NCI-H460 (cell line): ENCODE results near the gene RMDN2. TPM values are rescaled to one million over a fixed set of nuclear protein-coding genes. Genes with fewer than 3 reads are reported as not detected.

Experiments
- DNase-seq: peaks from one replicate; pipeline ENCODE4 v3.0.0-alpha.2; 2016; ENCODE audit warnings: low read depth; ENCODE audit errors: extremely low read depth
- polyA plus RNA-seq: library from polyadenylated mRNA; depleted of rRNA; stranded (reverse); fragments of >200 nt; gene quantifications from 2 replicates; pipeline ENCODE4 v1.2.3, GENCODE V29; 2014; cell fraction: nucleus; rRNA removed
- total RNA-seq: library from RNA; depleted of rRNA; stranded (reverse); fragments of >200 nt; shearing (Covaris generic); gene quantifications from 2 replicates; pipeline ENCODE4 v1.2.3, GENCODE V29; 2014; rRNA removed

Gene RMDN2
- 3.3 and 6.4 TPM in 2 replicates for total RNA-seq
- polyA plus RNA-seq, result 4.5 and 8.7 TPM in 2 replicates

DNA sequence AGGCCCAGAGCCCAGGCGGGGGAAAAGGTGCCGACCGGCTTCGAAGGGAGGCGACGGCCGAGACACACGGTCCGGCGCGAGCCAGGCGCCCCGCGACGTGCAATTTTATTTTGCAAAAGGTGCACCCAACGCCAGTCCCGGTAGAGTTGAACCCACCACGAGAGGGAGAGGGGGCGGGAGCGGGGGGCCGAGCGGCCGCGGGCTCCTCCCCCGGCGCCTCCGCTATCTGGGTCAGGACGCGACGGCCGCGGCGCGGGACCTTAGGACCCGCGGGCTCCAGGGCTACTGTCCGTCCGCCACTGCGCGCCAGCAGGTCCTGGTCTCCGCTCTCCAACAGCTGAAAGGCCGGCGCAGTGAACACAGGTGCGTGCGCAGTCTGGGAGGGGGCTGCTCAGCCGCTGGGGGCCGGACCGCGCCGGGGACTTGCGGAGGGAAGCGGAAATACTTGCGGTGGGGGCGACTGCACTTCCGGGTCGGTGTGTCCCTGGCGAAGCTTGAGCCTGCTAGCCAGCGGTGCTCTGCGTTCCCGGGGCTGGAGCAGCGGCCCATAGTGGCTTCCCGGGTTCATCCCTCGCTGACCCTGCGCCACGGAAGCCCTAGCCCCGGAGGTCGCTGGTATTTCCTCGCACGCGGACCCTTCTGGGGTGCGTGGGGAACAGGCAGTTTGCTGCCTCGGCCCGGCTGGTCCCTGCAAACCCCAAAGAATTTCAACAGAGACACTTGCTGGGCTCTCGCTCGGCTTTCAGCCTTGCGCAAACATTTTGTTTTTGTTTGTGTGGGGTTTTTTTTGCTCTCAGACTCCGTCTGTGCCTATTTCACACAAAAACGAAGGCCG is at the start of gene RMDN2:
RMDN2 (plus strand) TSS at position 225 of the 835 bp plus-strand sequence. CDS start 3,991 bp downstream, outside the sequence.
- DNase-seq, result peak; percentile 89

DNA sequence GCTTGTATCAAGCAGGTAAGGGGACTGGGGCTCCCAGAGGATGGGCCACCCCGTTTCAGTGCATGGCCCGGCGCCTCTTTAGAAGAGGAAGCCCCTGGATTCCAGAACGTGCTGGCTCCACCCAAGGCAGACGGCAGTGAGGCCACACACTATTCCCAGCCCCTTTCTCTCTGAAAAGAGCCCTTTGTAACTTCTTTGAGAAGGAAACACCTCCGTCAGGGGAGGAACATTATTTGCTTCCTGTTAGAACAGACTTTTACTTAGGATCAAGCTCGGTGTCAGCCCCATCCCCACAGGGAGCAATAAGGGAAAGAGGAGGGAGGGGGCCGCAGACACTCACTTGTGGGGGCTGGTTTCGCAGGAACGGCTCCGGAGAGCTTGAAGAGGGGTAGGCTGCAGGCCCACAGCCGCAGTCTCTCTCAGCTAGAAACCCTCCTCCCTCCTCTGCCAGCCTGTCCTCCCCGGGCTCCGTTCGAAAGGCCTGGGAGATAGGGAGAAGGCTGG is 49.6 kb upstream of the RMDN2 start:
- DNase-seq, result no peak

- DNase-seq, result no peak
Measured at GRCh38 chr2:37876227-37876626, 48.9 kb upstream of the RMDN2 start.

GRCh38 chr2:37877457-37878315 is 47.4 kb upstream of the RMDN2 start:
- peak; percentile 75 for DNase-seq

GRCh38 chr2:37878536-37878935 is 46.6 kb upstream of the RMDN2 start:
- DNase-seq, result no peak

- DNase-seq, result no peak
Measured at GRCh38 chr2:37880551-37880950, 44.5 kb upstream of the RMDN2 start.

GRCh38 chr2:37881397-37881796 is 43.7 kb upstream of the RMDN2 start:
- no peak for DNase-seq

DNA sequence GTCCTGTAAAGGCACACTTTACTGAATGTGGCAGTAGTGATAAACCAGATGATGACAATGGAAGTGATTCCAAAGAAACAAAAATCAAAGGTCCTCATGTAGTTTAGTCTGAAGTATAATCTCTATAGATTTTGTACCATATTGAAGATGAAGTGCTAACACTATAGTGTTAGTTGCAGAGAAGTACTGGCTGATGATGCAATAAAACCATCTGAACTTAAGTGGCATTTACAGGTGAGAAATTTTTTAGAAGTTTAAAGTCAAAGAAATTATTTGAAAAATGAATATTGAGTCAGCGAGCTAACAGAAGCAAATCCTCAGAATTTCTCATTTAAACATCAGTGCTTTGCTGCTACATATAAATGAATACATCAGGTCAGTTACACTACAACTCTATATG is 43.1 kb upstream of the RMDN2 start:
- peak; percentile 33 for DNase-seq

- no peak for DNase-seq
Measured at GRCh38 chr2:37883518-37883917, 41.6 kb upstream of the RMDN2 start.

GRCh38 chr2:37885329-37885993 is 39.6 kb upstream of the RMDN2 start:
- no peak for DNase-seq

DNA sequence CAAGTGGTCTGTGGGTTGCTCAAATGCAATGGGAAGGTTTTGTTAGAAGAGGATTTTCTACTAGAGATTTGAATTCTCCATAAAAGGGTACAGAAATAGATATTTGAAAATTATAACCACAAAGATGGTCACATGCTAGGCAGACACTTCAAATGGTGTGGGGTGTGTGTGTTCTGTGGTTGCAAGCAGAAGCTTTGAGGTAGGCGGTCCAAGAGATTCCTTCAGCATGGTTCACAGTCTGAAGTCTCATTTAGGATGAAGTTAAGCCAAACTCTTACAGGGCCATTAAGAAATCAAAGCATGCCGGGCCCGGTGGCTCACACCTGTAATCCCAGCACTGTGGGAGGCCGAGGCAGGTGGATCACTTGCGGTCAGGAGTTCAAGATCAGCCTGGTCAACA is 38.3 kb upstream of the RMDN2 start:
- no peak for DNase-seq

DNA sequence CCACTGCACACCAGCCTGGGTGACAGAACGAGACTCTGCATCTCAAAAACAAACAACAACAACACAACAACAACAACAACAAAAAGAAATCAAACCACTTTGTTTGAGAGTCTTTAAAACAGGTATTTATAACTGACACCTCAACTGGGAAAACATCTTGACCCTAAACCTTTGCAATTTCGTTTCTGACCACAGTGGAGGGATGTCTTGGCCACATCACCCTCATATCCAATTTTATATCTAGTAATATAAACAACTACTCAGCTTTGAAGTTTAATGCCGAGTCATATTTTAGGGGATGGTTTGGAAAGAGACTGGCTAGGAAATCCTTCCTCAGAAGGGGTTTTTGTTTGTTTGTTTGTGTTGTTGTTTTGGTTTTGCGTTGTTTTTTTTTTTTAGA is 37.8 kb upstream of the RMDN2 start:
- no peak for DNase-seq

- peak; percentile 76 for DNase-seq
Measured at GRCh38 chr2:37890893-37891495, 34.1 kb upstream of the RMDN2 start.

- DNase-seq, result no peak
Measured at GRCh38 chr2:37891846-37892435, 33.1 kb upstream of the RMDN2 start.

DNA sequence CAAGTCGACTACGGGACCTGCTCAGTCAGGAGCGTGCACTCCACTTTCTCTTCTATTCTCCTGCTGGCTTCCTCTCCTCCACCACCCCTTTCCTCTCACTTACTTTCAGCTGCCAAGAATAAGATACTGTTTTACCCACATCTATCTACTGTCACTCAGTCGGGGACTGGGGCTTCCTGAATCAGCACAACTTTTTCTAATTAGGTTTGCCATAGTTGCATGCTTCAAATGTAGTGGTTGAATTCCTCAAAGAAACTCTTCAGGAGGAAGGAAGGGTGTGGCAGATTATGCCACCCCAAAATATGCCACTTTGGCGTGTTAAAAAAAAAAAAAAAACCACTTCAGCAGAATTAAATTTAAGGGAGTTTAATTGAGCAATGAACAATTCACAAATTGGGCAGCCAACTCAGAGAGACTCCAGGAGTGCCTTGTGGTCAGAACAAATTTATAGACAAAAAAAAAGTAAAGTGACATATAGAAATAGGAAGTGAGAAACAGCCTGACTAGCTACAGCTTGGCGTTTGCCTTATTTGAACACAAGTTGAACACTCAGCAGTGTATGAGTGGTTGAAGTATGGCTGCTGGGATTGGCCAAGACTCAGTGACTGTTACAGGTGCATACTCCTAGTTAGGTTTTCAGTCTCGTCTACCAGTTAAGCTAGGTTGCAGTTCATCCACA is 32.5 kb upstream of the RMDN2 start:
- no peak for DNase-seq

DNA sequence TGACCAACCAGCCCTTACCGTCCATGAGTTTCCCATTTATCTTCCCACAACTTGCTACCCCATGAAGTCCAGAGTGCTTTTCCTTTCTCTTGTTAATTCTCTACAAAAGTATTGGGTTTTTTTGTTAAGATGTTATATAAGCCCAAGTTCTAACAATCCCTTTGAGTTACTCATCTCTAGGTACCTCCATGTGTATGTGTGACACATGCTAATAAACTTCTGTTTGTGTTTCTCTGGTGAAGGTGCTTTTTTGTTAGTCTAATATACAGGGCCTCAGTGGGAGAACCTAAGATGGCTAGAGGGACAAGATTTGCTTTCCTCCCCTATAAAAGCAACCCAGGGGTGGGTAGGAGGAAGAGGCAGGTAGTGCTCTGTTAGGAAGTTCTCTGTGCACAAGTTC is 31.8 kb upstream of the RMDN2 start:
- no peak for DNase-seq

DNA sequence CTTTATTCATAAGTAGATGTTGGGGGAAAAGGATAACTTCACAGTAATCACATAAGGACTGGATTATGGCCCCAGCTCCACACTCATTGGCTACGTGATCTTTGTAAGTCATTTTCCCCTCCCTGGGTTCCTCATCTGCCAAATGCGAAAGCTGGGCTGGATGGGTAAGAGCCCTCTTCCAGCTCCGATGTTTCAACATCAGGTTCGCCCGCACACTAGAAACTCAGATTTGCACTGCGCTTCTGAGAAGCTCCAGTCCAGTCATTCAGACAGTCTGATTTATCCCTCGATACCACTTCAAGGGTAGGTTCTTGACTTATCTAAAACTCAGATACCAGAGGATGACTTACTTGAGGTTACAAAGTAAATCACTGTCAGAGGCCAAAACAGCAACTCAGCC is 31.0 kb upstream of the RMDN2 start:
- no peak for DNase-seq

GRCh38 chr2:37894601-37895000 is 30.5 kb upstream of the RMDN2 start:
- no peak for DNase-seq

DNA sequence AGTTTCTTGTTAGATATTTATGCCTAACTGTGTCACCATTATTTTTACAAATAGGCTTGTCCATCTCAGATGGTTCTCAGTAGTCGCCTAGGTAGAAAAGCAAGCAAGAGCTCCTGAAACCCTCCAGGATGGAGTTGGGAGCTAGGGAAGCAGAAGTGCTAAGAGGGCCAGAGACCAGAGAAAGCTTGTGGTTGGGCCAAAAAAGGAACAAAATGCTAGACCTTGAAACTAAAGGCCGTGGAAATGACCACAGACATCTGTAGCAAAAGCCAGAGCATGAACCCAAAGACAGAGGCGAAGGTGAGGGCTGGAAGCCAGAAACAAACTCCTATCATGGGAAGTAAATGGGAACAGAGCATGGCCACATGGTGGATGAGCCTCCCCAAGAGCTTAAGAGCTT is 29.9 kb upstream of the RMDN2 start:
- no peak for DNase-seq
